ENCODE data around the gene FRMD8. TPM values are rescaled to one million over a fixed set of nuclear protein-coding genes. Genes with fewer than 3 reads are reported as not detected.

FRMD8 gene
- total and polyA plus RNA-seq, 9 of the 15 experiments (the other 6 are each of a cell fraction or from before 2014, with no cell fraction given): 4.5 to 54.5 (median 15.8) TPM

DNA sequence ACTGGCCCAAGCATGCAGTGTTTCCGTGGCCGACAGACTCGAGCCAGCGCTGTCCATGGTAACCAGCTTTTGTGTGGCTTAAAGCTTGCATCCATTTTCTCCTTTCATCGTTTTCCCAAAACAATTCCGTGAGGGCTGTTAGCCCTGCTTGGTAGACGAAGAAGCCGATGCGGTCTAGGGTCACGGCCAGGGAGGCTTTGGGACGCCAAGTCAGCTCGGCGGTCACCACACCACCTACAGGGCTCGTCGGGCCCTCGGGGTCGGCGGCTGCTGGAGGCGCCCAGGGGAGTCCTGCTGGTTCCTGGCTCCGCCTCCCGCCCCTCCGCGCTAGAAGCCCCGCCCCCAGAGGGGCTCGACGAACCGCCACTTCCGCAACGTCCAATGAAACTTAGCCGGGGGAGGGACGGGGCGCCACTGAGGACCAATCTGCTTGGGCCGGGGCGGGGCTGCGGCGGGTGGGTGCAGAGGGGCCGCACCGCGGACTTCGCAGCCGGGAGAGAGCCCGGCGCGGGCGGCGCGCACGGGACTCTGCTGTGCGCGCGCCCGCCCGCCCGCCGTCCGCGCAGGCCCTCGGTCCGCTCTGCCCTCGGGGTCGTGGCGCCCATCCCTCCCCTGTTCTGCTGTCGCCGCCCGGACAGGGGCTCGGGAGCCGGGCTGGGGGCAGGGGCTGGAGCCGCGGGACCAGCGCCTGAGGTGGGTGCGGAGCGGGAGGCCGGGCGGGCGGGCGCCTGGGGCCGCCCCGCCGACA lies 32.0 kb upstream of the FRMD8 start, which contains the start of gene TIGD3 (continued):
- peak in 1 of 2 experiments; percentile 73 for TF ChIP-seq E2F6 (IDR thresholded peaks at IDR 0.05; ENCODE audit: borderline replicate concordance in 1 of 2, extremely low read depth in 1 of 2, insufficient read depth in 1 of 2, insufficient read length in 1 of 2, low read depth in 1 of 2, low read length in 1 of 2, poor library complexity in 1 of 2, severe bottlenecking in 1 of 2)
- TF ChIP-seq, protein P1, sequence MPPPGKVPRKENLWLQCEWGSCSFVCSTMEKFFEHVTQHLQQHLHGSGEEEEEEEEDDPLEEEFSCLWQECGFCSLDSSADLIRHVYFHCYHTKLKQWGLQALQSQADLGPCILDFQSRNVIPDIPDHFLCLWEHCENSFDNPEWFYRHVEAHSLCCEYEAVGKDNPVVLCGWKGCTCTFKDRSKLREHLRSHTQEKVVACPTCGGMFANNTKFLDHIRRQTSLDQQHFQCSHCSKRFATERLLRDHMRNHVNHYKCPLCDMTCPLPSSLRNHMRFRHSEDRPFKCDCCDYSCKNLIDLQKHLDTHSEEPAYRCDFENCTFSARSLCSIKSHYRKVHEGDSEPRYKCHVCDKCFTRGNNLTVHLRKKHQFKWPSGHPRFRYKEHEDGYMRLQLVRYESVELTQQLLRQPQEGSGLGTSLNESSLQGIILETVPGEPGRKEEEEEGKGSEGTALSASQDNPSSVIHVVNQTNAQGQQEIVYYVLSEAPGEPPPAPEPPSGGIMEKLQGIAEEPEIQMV (tag; conservative IDR thresholded peaks at IDR 0.05; ENCODE audit: low read depth): no peak
- TF ChIP-seq ZNF174 (CRISPR knock-in tag; IDR thresholded peaks at IDR 0.05): no peak
- no peak for TF ChIP-seq EWSR1 (IDR thresholded peaks at IDR 0.05; ENCODE audit: borderline replicate concordance, low read depth, partially characterized antibody)
- TF ChIP-seq ZNF41 (CRISPR knock-in tag; conservative IDR thresholded peaks at IDR 0.05): no peak
- no peak for TF ChIP-seq ESRRB (CRISPR knock-in tag; IDR thresholded peaks at IDR 0.05; ENCODE audit: borderline replicate concordance)
- peak; percentile 52 for TF ChIP-seq FUS (optimal IDR thresholded peaks at IDR 0.05; ENCODE audit: low read depth, low read length)
- no peak for TF ChIP-seq MCM5 (IDR thresholded peaks at IDR 0.05; ENCODE audit: low read depth)
- peak; percentile 29 for TF ChIP-seq GABPB1 (CRISPR knock-in tag; IDR thresholded peaks at IDR 0.05)
- TF ChIP-seq CAMTA2 (CRISPR knock-in tag; conservative IDR thresholded peaks at IDR 0.05): no peak
- TF ChIP-seq CTCF (IDR thresholded peaks at IDR 0.05 in 2 of 3, conservative IDR thresholded peaks at IDR 0.05 in 1 of 3; ENCODE audit: insufficient read depth in 2 of 3, low read depth in 1 of 3, low read length in 3 of 3): 0 out of 6 replicates have a peak, but pooled peaks of 1 of the 3 experiments have one; percentile 2
- TF ChIP-seq, protein P2, sequence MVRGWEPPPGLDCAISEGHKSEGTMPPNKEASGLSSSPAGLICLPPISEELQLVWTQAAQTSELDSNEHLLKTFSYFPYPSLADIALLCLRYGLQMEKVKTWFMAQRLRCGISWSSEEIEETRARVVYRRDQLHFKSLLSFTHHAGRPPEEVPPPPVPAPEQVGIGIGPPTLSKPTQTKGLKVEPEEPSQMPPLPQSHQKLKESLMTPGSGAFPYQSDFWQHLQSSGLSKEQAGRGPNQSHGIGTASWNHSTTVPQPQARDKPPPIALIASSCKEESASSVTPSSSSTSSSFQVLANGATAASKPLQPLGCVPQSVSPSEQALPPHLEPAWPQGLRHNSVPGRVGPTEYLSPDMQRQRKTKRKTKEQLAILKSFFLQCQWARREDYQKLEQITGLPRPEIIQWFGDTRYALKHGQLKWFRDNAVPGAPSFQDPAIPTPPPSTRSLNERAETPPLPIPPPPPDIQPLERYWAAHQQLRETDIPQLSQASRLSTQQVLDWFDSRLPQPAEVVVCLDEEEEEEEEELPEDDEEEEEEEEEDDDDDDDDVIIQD (CRISPR knock-in tag; IDR thresholded peaks at IDR 0.05): no peak
- no peak for TF ChIP-seq ZFPM2 (CRISPR knock-in tag; IDR thresholded peaks at IDR 0.05)
- TF ChIP-seq, protein P3, sequence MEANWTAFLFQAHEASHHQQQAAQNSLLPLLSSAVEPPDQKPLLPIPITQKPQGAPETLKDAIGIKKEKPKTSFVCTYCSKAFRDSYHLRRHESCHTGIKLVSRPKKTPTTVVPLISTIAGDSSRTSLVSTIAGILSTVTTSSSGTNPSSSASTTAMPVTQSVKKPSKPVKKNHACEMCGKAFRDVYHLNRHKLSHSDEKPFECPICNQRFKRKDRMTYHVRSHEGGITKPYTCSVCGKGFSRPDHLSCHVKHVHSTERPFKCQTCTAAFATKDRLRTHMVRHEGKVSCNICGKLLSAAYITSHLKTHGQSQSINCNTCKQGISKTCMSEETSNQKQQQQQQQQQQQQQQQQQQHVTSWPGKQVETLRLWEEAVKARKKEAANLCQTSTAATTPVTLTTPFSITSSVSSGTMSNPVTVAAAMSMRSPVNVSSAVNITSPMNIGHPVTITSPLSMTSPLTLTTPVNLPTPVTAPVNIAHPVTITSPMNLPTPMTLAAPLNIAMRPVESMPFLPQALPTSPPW (CRISPR knock-in tag; IDR thresholded peaks at IDR 0.05): peak; percentile 70; the same call in 1 of the 2 replicates
- TF ChIP-seq MYBL2 (IDR thresholded peaks at IDR 0.05; ENCODE audit: low read depth): no peak
- no peak for TF ChIP-seq MYBL2 (CRISPR knock-in tag; IDR thresholded peaks at IDR 0.05; ENCODE audit: borderline replicate concordance)

Measured in K562 (cell line).